DOHH2 (cell line): Measurements from ENCODE around the gene ZFPM1.

Experiments used
- H3F3A ChIP-seq: fragments of 200-600 bp; sonication (generic), shearing (Covaris generic); 2 replicates; pipeline ENCODE4 v1.6.0; 2016; ENCODE audit warnings: antibody characterized with exemption, mild to moderate bottlenecking; ENCODE audit not compliant: control insufficient read depth, insufficient read depth
- H3K27ac ChIP-seq: fragments of 200-600 bp; sonication (generic); 2 replicates; pipeline ENCODE4 v1.5.1; 2014; ENCODE audit warnings: low read depth, mild to moderate bottlenecking, low read length, moderate library complexity
- H3K27me3 ChIP-seq: fragments of 200-600 bp; sonication (generic); 2 replicates; pipeline ENCODE4 v1.6.1; 2014; ENCODE audit warnings: mild to moderate bottlenecking, low read length, mixed read lengths; ENCODE audit not compliant: control insufficient read depth
- H3K36me3 ChIP-seq: fragments of 200-600 bp; sonication (generic); 2 replicates; pipeline ENCODE4 v1.6.1; 2014; ENCODE audit warnings: mild to moderate bottlenecking, low read length, moderate library complexity, mixed read lengths; ENCODE audit not compliant: control insufficient read depth
- H3K4me1 ChIP-seq: fragments of 200-600 bp; sonication (generic); 2 replicates; pipeline ENCODE4 v1.6.1; 2014; ENCODE audit warnings: mild to moderate bottlenecking, low read length, mixed read lengths; ENCODE audit not compliant: control insufficient read depth
- H3K4me2 ChIP-seq: fragments of 200-600 bp; sonication (generic); 2 replicates; pipeline ENCODE4 v1.6.0; 2014; ENCODE audit warnings: mild to moderate bottlenecking, low read length, moderate library complexity
- H3K4me3 ChIP-seq: fragments of 200-600 bp; sonication (generic); 2 replicates; pipeline ENCODE4 v1.5.1; 2014; ENCODE audit warnings: mild to moderate bottlenecking, low read length, mixed read lengths
- H3K79me2 ChIP-seq: fragments of 200-600 bp; sonication (generic); 2 replicates; pipeline ENCODE4 v1.6.1; 2014; ENCODE audit warnings: mild to moderate bottlenecking, low read length, mixed read lengths; ENCODE audit not compliant: control insufficient read depth
- H3K9me2 ChIP-seq: fragments of 200-600 bp; sonication (generic); replicated peaks from 2 replicates; pipeline ENCODE4 v1.6.1; 2014; ENCODE audit warnings: mild to moderate bottlenecking, low read length, mixed read lengths; ENCODE audit not compliant: control insufficient read depth
- H3K9me3 ChIP-seq: fragments of 200-600 bp; sonication (generic); 2 replicates; pipeline ENCODE4 v1.6.1; 2014; ENCODE audit warnings: antibody characterized with exemption, low read length, mixed read lengths; ENCODE audit not compliant: control insufficient read depth, insufficient read depth
- H4K20me1 ChIP-seq: fragments of 200-600 bp; sonication (generic); 2 replicates; pipeline ENCODE4 v1.6.0; 2014; ENCODE audit warnings: low read depth, mild to moderate bottlenecking, antibody characterized with exemption, low read length, moderate library complexity; ENCODE audit not compliant: control insufficient read depth, insufficient read depth
- EZH2phosphoT487 ChIP-seq: fragments of 200-600 bp; sonication (generic); IDR thresholded peaks from 2 replicates; pipeline ENCODE4 v1.6.1; 2017; ENCODE audit warnings: borderline replicate concordance, mild to moderate bottlenecking, antibody characterized with exemption, low read length, moderate library complexity, mixed read lengths
- TF ChIP-seq, protein P1 (sequence below): fragments of 200-600 bp; sonication (generic); IDR thresholded peaks from one replicate; pipeline ENCODE4 v1.5.1; 2014; ENCODE audit warnings: antibody characterized with exemption, mild to moderate bottlenecking, low read depth, low read length; ENCODE audit not compliant: poor library complexity, severe bottlenecking

The ZFPM1 gene

DNA sequence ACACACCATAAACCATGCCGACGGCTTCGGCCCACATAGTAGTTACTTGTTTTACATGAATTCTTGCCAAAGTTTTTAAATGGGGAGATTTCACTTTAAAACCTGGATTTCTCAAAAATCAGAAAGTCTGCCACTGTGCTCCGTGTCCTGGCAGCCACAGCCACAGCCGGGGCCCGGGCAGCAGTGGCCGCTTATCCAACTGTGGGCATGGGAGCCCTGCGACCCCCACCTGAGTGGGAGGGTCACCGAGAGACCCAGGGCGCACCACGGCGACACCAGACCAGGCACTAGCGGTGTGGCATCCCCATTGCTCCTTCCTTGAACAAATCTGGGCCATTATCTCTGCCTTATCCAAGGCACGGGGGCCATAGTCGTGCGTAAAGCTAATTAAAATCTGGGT is 40.3 kb upstream of the ZFPM1 start:
- Histone ChIP-seq H3K36me3 (no peaks in the 10 kb centered on the region), H3F3A (no peaks in the 10 kb centered on the region), H3K9me3 (no peaks in the 10 kb centered on the region), H3K4me1 (no peaks in the 10 kb centered on the region), H3K27me3 (no peaks in the 10 kb centered on the region), H3K4me3 (no peak overlapping the region), H3K4me2 (no peak overlapping the region), H4K20me1 (no peaks in the 10 kb centered on the region), H3K27ac (no peak overlapping the region), H3K9me2 (no peaks in the 10 kb centered on the region), H3K79me2 (no peaks in the 10 kb centered on the region)
- TF ChIP-seq EZH2phosphoT487 = no peak
- TF ChIP-seq, protein P1, sequence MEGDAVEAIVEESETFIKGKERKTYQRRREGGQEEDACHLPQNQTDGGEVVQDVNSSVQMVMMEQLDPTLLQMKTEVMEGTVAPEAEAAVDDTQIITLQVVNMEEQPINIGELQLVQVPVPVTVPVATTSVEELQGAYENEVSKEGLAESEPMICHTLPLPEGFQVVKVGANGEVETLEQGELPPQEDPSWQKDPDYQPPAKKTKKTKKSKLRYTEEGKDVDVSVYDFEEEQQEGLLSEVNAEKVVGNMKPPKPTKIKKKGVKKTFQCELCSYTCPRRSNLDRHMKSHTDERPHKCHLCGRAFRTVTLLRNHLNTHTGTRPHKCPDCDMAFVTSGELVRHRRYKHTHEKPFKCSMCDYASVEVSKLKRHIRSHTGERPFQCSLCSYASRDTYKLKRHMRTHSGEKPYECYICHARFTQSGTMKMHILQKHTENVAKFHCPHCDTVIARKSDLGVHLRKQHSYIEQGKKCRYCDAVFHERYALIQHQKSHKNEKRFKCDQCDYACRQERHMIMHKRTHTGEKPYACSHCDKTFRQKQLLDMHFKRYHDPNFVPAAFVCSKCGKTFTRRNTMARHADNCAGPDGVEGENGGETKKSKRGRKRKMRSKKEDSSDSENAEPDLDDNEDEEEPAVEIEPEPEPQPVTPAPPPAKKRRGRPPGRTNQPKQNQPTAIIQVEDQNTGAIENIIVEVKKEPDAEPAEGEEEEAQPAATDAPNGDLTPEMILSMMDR = no peak

DNA sequence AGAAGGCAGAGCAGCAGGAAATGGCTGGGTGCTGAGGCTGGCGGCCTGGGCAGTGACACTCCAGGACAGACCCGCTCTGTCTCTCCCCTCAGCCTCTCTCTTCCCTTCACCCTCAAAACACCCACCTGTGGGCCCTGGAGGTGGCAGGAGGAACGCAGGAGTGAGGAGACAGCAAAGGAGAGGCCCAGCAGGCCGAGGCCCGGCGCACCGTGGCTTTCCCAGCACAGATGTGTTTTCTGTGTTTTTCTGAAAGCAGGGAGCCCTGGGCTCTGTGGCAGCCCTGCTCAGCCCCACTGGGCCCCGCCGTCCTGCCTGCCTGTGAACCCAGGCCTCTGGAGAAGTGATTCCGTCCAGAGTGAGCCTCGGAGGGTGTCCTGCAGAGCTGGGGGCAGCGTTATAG is 39.8 kb upstream of the ZFPM1 start:
- H3K9me2 ChIP-seq = no peaks in the 10 kb centered on the region
- no peak overlapping the region for H3K27ac ChIP-seq
- no peaks in the 10 kb centered on the region for H3K36me3 ChIP-seq
- H3K4me3 ChIP-seq = no peak overlapping the region
- no peaks in the 10 kb centered on the region for H4K20me1 ChIP-seq
- H3K4me2 ChIP-seq = no peak overlapping the region
- no peaks in the 10 kb centered on the region for H3K79me2 ChIP-seq
- no peaks in the 10 kb centered on the region for H3K4me1 ChIP-seq
- no peaks in the 10 kb centered on the region for H3K27me3 ChIP-seq
- H3K9me3 ChIP-seq = no peaks in the 10 kb centered on the region
- H3F3A ChIP-seq = no peaks in the 10 kb centered on the region
- TF ChIP-seq, protein P1 = no peak
- no peak for TF ChIP-seq EZH2phosphoT487

DNA sequence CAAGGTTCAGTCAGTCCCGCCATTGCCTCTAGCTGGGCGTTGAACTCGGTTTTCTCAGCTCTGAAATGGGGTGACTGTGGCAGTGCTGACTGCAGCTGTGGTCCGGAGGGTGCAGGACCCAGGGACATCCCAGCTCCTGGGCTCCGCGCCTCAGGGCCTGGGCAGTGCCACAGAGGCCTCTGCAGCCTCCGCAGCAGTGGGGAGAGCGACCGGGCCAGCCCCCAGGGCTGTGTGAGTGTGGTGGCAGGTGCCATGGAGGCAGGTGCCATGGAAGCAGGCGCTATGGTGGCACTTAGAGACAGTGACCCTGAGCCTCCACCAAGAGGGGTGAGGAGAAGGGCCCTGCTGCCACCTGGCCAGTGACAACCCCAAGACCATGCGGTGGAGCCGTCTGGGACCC is 39.4 kb upstream of the ZFPM1 start:
- Histone ChIP-seq H3F3A (no peaks in the 10 kb centered on the region), H3K9me3 (no peaks in the 10 kb centered on the region), H3K9me2 (no peaks in the 10 kb centered on the region), H4K20me1 (no peaks in the 10 kb centered on the region), H3K4me2 (no peak overlapping the region), H3K27me3 (no peaks in the 10 kb centered on the region), H3K4me3 (no peak overlapping the region), H3K27ac (no peak overlapping the region), H3K4me1 (no peaks in the 10 kb centered on the region), H3K36me3 (no peaks in the 10 kb centered on the region), H3K79me2 (no peaks in the 10 kb centered on the region)
- TF ChIP-seq, protein P1 = no peak
- no peak for TF ChIP-seq EZH2phosphoT487
